ENCODE data around the gene B4GALT6. TPM values are rescaled to one million over a fixed set of nuclear protein-coding genes. Genes with fewer than 3 reads are reported as not detected.

B4GALT6 gene
- total and polyA plus RNA-seq, 2 of the 8 experiments (the other 6 are each of a cell fraction or from before 2014, with no cell fraction given), result 6.3 to 41.5 TPM

DNA sequence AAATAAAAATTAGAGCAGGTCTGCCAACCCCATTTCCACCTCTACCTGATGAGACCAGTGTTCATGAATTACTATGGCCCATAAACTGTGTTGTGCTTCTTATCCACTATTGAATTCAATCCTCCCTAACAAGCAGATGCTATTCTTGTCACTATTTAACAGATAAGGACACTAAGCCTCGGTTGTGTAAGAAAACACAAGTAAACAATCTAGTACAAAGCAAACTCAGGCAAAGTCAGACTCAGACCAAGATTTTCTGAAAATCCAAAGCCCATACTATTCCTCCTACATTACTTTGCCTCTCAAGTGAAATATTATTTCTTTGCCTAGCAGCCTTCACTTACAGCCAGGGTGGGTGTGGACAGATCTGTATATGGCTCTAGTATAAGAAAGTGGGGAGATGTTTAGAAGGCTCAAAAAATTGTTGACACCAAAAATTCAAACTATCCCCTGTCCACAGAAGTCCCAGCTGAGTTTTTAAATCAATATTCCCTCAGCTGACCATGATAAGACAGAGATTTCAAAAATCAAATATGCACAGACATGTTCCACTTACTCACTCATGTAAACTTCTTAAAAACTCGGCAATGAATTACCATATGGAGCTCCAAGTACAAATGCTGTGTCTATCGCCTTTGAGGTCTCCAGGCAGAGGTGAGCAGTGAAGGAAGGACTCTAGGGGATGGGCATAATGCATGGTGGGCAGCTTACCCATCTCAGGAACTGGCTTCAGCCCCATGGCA lies 108.7 kb downstream of the B4GALT6 start:
- Histone ChIP-seq H4K91ac (replicated peaks; ENCODE audit: insufficient read length, low read length) (no peak overlapping the region), H2BK5ac (ENCODE audit: low read depth, low read length) (no peak overlapping the region), H2BK120ac (replicated peaks; ENCODE audit: low read depth, low read length) (no peak overlapping the region), H2BK15ac (ENCODE audit: low read length) (no peak overlapping the region), H3K4ac (replicated peaks; ENCODE audit: insufficient read length, low read depth, low read length) (no peak overlapping the region), H3K9me3 (ENCODE audit: insufficient read depth in 2 of 2, low read depth in 1 of 2, low read length in 1 of 2) (no peaks in the 10 kb centered on the region), H2AFZ (ENCODE audit: low read length) (no peak overlapping the region), H3K23ac (ENCODE audit: insufficient read length) (no peak overlapping the region), H3K27ac (ENCODE audit: low read depth, low read length) (no peak overlapping the region), H3K4me3 (ENCODE audit: extremely low read depth in 1 of 4, insufficient read depth in 2 of 4, low read depth in 3 of 4, low read length in 4 of 4) (no peak overlapping the region), H3K14ac (ENCODE audit: insufficient read length) (no peak overlapping the region), H3K4me1 (replicated peaks in 1 of 4; ENCODE audit: control insufficient read depth in 3 of 4, insufficient read depth in 4 of 4, low read length in 3 of 4) (no peaks in the 10 kb centered on the region), H3K9ac (replicated peaks in 1 of 4; ENCODE audit: extremely low read depth in 1 of 4, low read depth in 3 of 4, low read length in 3 of 4) (no peak overlapping the region), H4K5ac (ENCODE audit: insufficient read length, low read depth, low read length) (no peak overlapping the region), H4K8ac (ENCODE audit: extremely low read depth, insufficient read depth, low read length) (no peak overlapping the region; the same call in 1 of the 2 replicates), H3K56ac (replicated peaks; ENCODE audit: insufficient read length, low read depth, low read length) (no peak overlapping the region), H2AK5ac (ENCODE audit: low read depth, low read length) (no peak overlapping the region), H3K4me2 (ENCODE audit: insufficient read depth in 1 of 2, low read depth in 2 of 2, low read length in 2 of 2) (no peak overlapping the region), H3K18ac (ENCODE audit: extremely low read depth, low read length) (no peak overlapping the region), H3K79me1 (ENCODE audit: low read depth, low read length) (no peaks in the 10 kb centered on the region), H2BK12ac (ENCODE audit: low read depth, low read length) (no peak overlapping the region), H3K79me2 (ENCODE audit: control insufficient read depth in 1 of 2, insufficient read depth in 2 of 2, low read length in 2 of 2) (no peaks in the 10 kb centered on the region), H4K20me1 (replicated peaks in 1 of 2; ENCODE audit: control insufficient read depth in 1 of 2, insufficient read depth in 2 of 2, low read length in 2 of 2) (no peaks in the 10 kb centered on the region), H3K36me3 (ENCODE audit: control insufficient read depth in 2 of 4, insufficient read depth in 4 of 4, low read length in 3 of 4) (no peaks in the 10 kb centered on the region), H3K27me3 (replicated peaks in 1 of 4; ENCODE audit: control insufficient read depth in 3 of 4, extremely low read depth in 1 of 4, insufficient read depth in 3 of 4, low read length in 3 of 4) (no peaks in the 10 kb centered on the region), H3K23me2 (ENCODE audit: low read depth, low read length) (no peaks in the 10 kb centered on the region), H2BK20ac (ENCODE audit: low read length) (no peak overlapping the region)
- 91% methylated on average over 3 of the region's 3 CpGs; no CpG with 5 or more reads in 1 of the 2 experiments for WGBS, 2 experiments (ENCODE audit: extremely low coverage in 1 of 2, insufficient coverage in 1 of 2, insufficient read length in 1 of 2, insufficient replicate concordance in 2 of 2, low coverage in 1 of 2, low lambda C conversion rate in 2 of 2, missing lambda C conversion rate in 1 of 2)
- ChIA-PET CTCF (ENCODE audit: partially characterized antibody) (interaction anchor here (1.4 kb wide), 2 partner anchors 10 to 149 kb away, joined by 3 to 5 read pairs; no protein-coding TSS in a partner anchor), POLR2A (ENCODE audit: partially characterized antibody) (no interaction called here)
- TF ChIP-seq GABPA (IDR thresholded peaks at IDR 0.05; ENCODE audit: borderline replicate concordance, insufficient read depth, low read length), result no peak
- TF ChIP-seq BCL11A (IDR thresholded peaks at IDR 0.05; ENCODE audit: low read depth in 2 of 2, low read length in 2 of 2), result no peak
- no peak for TF ChIP-seq EZH2 (IDR thresholded peaks at IDR 0.05; ENCODE audit: low read depth, low read length, severe bottlenecking)
- TF ChIP-seq, protein P1, sequence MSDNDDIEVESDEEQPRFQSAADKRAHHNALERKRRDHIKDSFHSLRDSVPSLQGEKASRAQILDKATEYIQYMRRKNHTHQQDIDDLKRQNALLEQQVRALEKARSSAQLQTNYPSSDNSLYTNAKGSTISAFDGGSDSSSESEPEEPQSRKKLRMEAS (IDR thresholded peaks at IDR 0.05), result no peak
- no peak for TF ChIP-seq GTF2F1 (IDR thresholded peaks at IDR 0.05; ENCODE audit: borderline replicate concordance, low read depth, low read length)
- no peak for TF ChIP-seq SP4 (IDR thresholded peaks at IDR 0.05; ENCODE audit: low read length)
- no peak for TF ChIP-seq HDAC2 (IDR thresholded peaks at IDR 0.05; ENCODE audit: borderline replicate concordance in 1 of 2, low read depth in 2 of 2, low read length in 2 of 2)
- no peak for TF ChIP-seq ZNF274 (IDR thresholded peaks at IDR 0.05; ENCODE audit: borderline replicate concordance, extremely low read depth, low read length)
- no peak for DNase-seq (ENCODE audit: low read depth in 1 of 2, low spot score in 2 of 2)
- FAIRE-seq, result no peak

Data from H1 (cell line).